ENCODE data around the gene IGFL1. TPM values are rescaled to one million over a fixed set of nuclear protein-coding genes. Genes with fewer than 3 reads are reported as not detected.
"Not testable (repeated sequence)": the region's sequence is repeated elsewhere in the genome, so short reads cannot be mapped to it uniquely, and the experiment has no call there.

The IGFL1 gene
- total and polyA plus RNA-seq, 4 donors: not detected

DNA sequence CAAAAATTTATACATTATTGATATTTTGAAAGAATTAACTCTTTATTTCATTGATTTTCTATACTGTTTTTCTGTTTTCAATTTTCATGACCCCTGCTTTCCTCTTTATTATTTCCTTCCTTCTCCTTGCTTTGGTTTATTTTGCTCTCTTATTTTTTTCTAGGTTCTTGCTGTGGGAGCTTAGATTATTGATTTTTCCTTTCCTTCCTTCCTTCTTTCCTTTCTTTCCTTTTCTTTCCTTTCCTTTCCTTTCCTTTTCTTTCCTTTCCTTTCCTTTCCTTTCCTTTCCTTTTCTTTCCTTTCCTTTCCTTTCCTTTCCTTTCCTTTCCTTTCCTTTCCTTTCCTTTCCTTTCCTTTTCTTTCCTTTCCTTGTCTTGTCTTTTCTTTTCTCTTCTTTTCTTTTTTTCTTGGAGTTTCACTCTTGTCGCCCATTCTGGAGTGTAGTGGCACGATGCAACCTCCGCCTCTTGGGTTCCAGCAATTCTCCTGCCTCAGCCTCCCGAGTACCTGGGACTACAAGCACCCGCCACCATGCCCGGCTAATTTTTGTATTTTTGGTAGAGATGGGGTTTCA, 13.6 kb downstream of the IGFL1 start:
- H3K4me1 ChIP-seq (ENCODE audit: control insufficient read depth in 1 of 2, insufficient read depth in 2 of 2, low read length in 2 of 2); H3K27me3 ChIP-seq (ENCODE audit: control insufficient read depth in 1 of 2, insufficient read depth in 2 of 2, low read length in 1 of 2); H3K36me3 ChIP-seq (ENCODE audit: control insufficient read depth in 1 of 2, insufficient read depth in 2 of 2, low read length in 1 of 2); DNase-seq; ATAC-seq (ENCODE audit: low FRiP score); H3K9me3 ChIP-seq (ENCODE audit: control insufficient read depth, low read length); intact Hi-C loops (cut with DNase I); H3K27ac ChIP-seq (ENCODE audit: low read depth in 1 of 2, low read length in 2 of 2); H3K4me3 ChIP-seq (ENCODE audit: low read length in 2 of 2): not testable (repeated sequence)
- 89 to 91% methylated on average over 6 of the region's 6 CpGs for WGBS, 2 donors

GRCh38 chr19:46250076-46250735, 20.7 kb downstream of the IGFL1 start:
- H3K4me1 ChIP-seq (ENCODE audit: control insufficient read depth in 1 of 2, insufficient read depth in 2 of 2, low read length in 2 of 2): no peaks in the 10 kb centered on the region
- intact Hi-C loops (cut with DNase I): no loop called here
- no peaks in the 10 kb centered on the region for H3K9me3 ChIP-seq (ENCODE audit: control insufficient read depth, low read length)
- H3K36me3 ChIP-seq (ENCODE audit: control insufficient read depth in 1 of 2, insufficient read depth in 2 of 2, low read length in 1 of 2): no peaks in the 10 kb centered on the region
- H3K27ac ChIP-seq (ENCODE audit: low read depth in 1 of 2, low read length in 2 of 2): no peak overlapping the region
- DNase-seq (no peak), ATAC-seq (ENCODE audit: low FRiP score) (no peak)
- 34 to 46% methylated on average over 3 of the region's 3 CpGs for WGBS, 2 donors
- peaks cover 0 to 2% of the 10 kb centered on the region in 2 donors for H3K27me3 ChIP-seq (ENCODE audit: control insufficient read depth in 1 of 2, insufficient read depth in 2 of 2, low read length in 1 of 2)
- no peak overlapping the region for H3K4me3 ChIP-seq (ENCODE audit: low read length in 2 of 2)

GRCh38 chr19:46251416-46251815, 21.9 kb downstream of the IGFL1 start:
- Histone ChIP-seq H3K27ac (ENCODE audit: low read depth in 1 of 2, low read length in 2 of 2) (no peak overlapping the region), H3K36me3 (ENCODE audit: control insufficient read depth in 1 of 2, insufficient read depth in 2 of 2, low read length in 1 of 2) (no peaks in the 10 kb centered on the region), H3K4me3 (ENCODE audit: low read length in 2 of 2) (no peak overlapping the region), H3K4me1 (ENCODE audit: control insufficient read depth in 1 of 2, insufficient read depth in 2 of 2, low read length in 2 of 2) (no peaks in the 10 kb centered on the region), H3K27me3 (ENCODE audit: control insufficient read depth in 1 of 2, insufficient read depth in 2 of 2, low read length in 1 of 2) (peaks cover 0 to 2% of the 10 kb centered on the region in 2 donors), H3K9me3 (ENCODE audit: control insufficient read depth, low read length) (no peaks in the 10 kb centered on the region)
- ATAC-seq (ENCODE audit: low FRiP score) (no peak), DNase-seq (no peak)
- 73 to 79% methylated on average over 5 of the region's 5 CpGs for WGBS, 2 donors
- intact Hi-C loops (cut with DNase I): no loop called here

DNA sequence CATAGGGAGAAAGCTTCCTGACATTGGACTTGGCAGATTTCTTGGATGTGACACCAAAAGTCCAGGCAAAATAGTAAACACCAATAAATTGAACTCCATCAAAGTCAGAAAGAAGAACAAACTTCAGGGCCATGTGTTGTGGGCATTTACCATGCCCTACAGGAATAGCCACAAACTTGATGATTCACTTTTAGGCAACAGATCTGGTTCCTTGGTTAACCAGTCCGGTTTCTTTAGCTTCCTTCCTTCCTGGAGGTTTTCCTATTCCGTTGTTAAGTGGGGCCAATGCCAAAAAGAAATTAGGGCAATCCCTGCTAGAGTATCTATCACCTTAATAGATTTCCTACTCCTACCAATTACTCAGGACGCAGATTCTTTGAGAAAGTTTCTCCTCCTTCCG, 25.2 kb downstream of the IGFL1 start:
- no peaks in the 10 kb centered on the region for H3K36me3 ChIP-seq (ENCODE audit: control insufficient read depth in 1 of 2, insufficient read depth in 2 of 2, low read length in 1 of 2)
- H3K4me3 ChIP-seq (ENCODE audit: low read length in 2 of 2): no peak overlapping the region
- H3K27me3 ChIP-seq (ENCODE audit: control insufficient read depth in 1 of 2, insufficient read depth in 2 of 2, low read length in 1 of 2): peaks cover 0 to 2% of the 10 kb centered on the region in 2 donors
- ATAC-seq (ENCODE audit: low FRiP score) (no peak), DNase-seq (no peak)
- no peak overlapping the region for H3K27ac ChIP-seq (ENCODE audit: low read depth in 1 of 2, low read length in 2 of 2)
- no peaks in the 10 kb centered on the region for H3K9me3 ChIP-seq (ENCODE audit: control insufficient read depth, low read length)
- WGBS, 2 donors: 77 to 80% methylated on average over 4 of the region's 4 CpGs
- intact Hi-C loops (cut with DNase I): no loop called here
- no peaks in the 10 kb centered on the region for H3K4me1 ChIP-seq (ENCODE audit: control insufficient read depth in 1 of 2, insufficient read depth in 2 of 2, low read length in 2 of 2)

DNA sequence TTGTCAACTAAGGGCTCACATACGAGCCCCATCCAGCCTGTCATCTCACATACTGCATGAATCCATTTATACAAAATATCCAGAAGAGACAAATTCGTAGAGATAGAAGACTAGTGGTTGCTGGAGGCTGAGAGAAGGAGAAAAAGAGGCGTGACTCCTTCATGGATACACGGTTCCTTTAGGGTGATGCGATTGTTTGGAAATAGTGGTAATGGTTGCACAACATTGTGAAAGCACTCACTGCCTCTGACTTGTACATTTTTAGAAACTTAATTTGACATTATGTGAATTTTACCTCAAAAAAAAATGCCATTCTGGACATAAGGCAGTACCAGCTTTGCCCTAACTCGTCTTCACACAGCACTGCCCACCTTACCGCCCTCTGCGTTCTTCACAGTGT, 27.3 kb downstream of the IGFL1 start:
- intact Hi-C loops (cut with DNase I): no loop called here
- H3K36me3 ChIP-seq (ENCODE audit: control insufficient read depth in 1 of 2, insufficient read depth in 2 of 2, low read length in 1 of 2): no peaks in the 10 kb centered on the region
- H3K4me3 ChIP-seq (ENCODE audit: low read length in 2 of 2): no peak overlapping the region
- peaks cover 0 to 2% of the 10 kb centered on the region in 2 donors for H3K27me3 ChIP-seq (ENCODE audit: control insufficient read depth in 1 of 2, insufficient read depth in 2 of 2, low read length in 1 of 2)
- no peak for DNase-seq
- no peak overlapping the region for H3K27ac ChIP-seq (ENCODE audit: low read depth in 1 of 2, low read length in 2 of 2)
- WGBS, 2 donors: 68 to 70% methylated on average over 8 of the region's 8 CpGs
- no peaks in the 10 kb centered on the region for H3K9me3 ChIP-seq (ENCODE audit: control insufficient read depth, low read length)
- ATAC-seq (ENCODE audit: low FRiP score): no peak
- H3K4me1 ChIP-seq (ENCODE audit: control insufficient read depth in 1 of 2, insufficient read depth in 2 of 2, low read length in 2 of 2): no peaks in the 10 kb centered on the region

DNA sequence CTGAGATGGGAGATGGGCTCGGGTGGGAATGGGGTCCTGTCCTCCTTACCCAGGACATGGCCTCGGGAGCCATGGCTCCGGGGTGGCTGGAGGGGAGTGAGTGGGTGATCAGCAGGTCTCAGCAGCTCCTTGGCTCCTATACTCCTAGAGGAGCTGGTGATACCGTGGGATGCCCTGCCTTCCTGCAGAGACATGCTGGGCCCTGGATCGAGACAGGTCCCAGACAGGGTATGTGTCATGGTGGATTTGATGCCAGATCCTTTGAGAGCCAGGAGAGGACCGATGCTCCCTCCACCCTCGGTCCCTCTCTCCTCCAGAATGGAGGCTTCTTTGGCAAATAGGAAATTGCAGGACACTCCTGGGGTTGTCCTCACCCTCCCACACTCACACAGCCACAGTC, 32.0 kb downstream of the IGFL1 start:
- intact Hi-C loops (cut with DNase I); ATAC-seq (ENCODE audit: low FRiP score); H3K27ac ChIP-seq (ENCODE audit: low read depth in 1 of 2, low read length in 2 of 2): not testable (repeated sequence)

DNA sequence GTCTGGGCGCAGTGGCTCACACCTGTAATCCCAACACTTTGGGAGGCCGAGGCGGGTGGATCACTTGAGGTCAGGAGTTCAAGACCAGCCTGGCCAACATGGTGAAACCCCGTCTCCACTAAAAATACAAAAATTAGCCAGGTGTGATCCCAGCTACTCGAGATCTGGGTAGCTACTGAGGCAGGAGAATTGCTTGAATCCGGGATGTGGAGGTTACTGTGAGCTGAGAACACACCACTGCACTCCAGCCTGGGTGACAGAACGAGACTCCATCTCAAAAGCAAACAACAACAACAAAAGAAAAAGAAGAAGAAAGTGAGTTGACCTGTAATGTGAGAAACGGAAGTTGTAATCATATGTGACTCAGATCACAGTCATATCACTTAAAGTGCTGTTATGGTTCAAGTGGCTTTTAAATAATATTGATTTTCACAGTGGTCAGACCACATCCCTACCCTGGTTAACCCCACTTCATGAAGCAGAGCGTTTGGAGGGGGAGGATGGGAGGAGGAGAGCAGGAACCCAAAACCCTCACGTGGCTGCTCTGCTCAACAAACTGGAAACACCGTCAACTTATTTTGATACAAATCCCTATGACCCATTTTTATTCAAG, 33.2 kb downstream of the IGFL1 start:
- 50 to 53% methylated on average over 11 of the region's 11 CpGs for WGBS, 2 donors
- not testable (repeated sequence) for H3K27ac ChIP-seq (ENCODE audit: low read depth in 1 of 2, low read length in 2 of 2)

More for the DNA sequence above, 32.0 kb downstream of the IGFL1 start:
- H3K27me3 ChIP-seq (ENCODE audit: control insufficient read depth in 1 of 2, insufficient read depth in 2 of 2, low read length in 1 of 2); H3K9me3 ChIP-seq (ENCODE audit: control insufficient read depth, low read length); H3K4me3 ChIP-seq (ENCODE audit: low read length in 2 of 2); H3K4me1 ChIP-seq (ENCODE audit: control insufficient read depth in 1 of 2, insufficient read depth in 2 of 2, low read length in 2 of 2); DNase-seq; H3K36me3 ChIP-seq (ENCODE audit: control insufficient read depth in 1 of 2, insufficient read depth in 2 of 2, low read length in 1 of 2): not testable (repeated sequence)
- WGBS, 2 donors: 70 to 72% methylated on average over 7 of the region's 7 CpGs

DNA sequence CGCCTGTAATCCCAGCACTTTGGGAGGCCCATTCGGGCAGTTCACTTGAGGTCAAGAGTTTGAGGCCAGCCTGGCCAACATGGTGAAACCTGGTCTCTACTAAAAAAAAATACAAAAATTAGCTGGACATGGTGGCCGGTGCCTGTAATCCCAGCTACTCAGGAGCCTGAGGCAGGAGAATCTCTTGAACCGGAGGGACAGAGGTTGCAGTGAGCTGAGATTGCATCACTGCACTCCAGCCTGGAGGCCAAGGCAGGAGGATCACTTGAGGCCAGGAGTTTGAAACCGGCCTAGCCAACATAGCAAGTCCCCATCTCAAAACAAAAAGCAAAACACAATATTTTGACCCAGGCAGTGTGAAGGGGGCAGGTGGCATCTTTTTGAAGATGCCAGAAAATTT, 35.3 kb downstream of the IGFL1 start:
- 79 to 81% methylated on average over 5 of the region's 5 CpGs for WGBS, 2 donors
- H3K4me3 ChIP-seq (ENCODE audit: low read length in 2 of 2); H3K36me3 ChIP-seq (ENCODE audit: control insufficient read depth in 1 of 2, insufficient read depth in 2 of 2, low read length in 1 of 2): not testable (repeated sequence)

More for the DNA sequence above, 33.2 kb downstream of the IGFL1 start:
- intact Hi-C loops (cut with DNase I); H3K9me3 ChIP-seq (ENCODE audit: control insufficient read depth, low read length); H3K4me3 ChIP-seq (ENCODE audit: low read length in 2 of 2); ATAC-seq (ENCODE audit: low FRiP score); H3K27me3 ChIP-seq (ENCODE audit: control insufficient read depth in 1 of 2, insufficient read depth in 2 of 2, low read length in 1 of 2); H3K4me1 ChIP-seq (ENCODE audit: control insufficient read depth in 1 of 2, insufficient read depth in 2 of 2, low read length in 2 of 2); DNase-seq; H3K36me3 ChIP-seq (ENCODE audit: control insufficient read depth in 1 of 2, insufficient read depth in 2 of 2, low read length in 1 of 2): not testable (repeated sequence)

More for the DNA sequence above, 35.3 kb downstream of the IGFL1 start:
- H3K27ac ChIP-seq (ENCODE audit: low read depth in 1 of 2, low read length in 2 of 2); H3K9me3 ChIP-seq (ENCODE audit: control insufficient read depth, low read length); ATAC-seq (ENCODE audit: low FRiP score); H3K4me1 ChIP-seq (ENCODE audit: control insufficient read depth in 1 of 2, insufficient read depth in 2 of 2, low read length in 2 of 2); H3K27me3 ChIP-seq (ENCODE audit: control insufficient read depth in 1 of 2, insufficient read depth in 2 of 2, low read length in 1 of 2); DNase-seq: not testable (repeated sequence)
- intact Hi-C loops (cut with DNase I): loop anchor here (1.0 to 5.0 kb wide), 4 partner anchors 182 to 236 kb away; no protein-coding TSS in a partner anchor
